Endometrial microvascular endothelial cells (primary cell): ENCODE measurements around the gene NLGN1. TPM values are rescaled to one million over a fixed set of nuclear protein-coding genes. Genes with fewer than 3 reads are reported as not detected.

Experiments used
- in situ Hi-C: cut with HindIII; loops from 2 replicates; pipeline ENCODE4 v1.10.0; 2017; ENCODE audit warnings: low sequenced_read_pairs, low pct_unique_long_range_greater_than_20kb; ENCODE audit errors: inconsistent ontology term
- total RNA-seq: library from RNA; depleted of rRNA; stranded (reverse); fragments of >200 nt; gene quantifications from one replicate; pipeline ENCODE4 v1.2.3, GENCODE V29; 2015; ENCODE audit errors: inconsistent ontology term

Gene NLGN1
- total RNA-seq, 1 donor from 2014 or later = 10.3 TPM

DNA sequence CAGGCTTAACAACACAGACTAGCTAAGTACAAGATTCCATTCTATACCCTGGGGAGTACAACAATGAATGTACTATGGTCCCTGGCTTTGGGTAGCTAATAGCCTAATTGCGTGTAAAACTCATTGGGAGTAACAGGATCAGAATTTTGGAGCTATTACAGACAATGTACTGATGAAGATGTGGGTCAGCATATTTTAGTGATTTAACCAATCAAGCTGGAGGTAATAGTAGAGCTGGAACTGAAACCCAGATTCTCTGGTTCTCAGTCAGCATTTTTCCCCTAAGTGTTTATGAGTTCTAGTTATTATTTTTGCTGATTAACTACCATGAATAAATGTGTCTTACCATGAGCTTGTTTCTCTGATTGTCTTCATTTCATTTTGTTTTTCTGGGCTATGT lies 578.7 kb downstream of the NLGN1 start:
- in situ Hi-C loops = no loop called here

DNA sequence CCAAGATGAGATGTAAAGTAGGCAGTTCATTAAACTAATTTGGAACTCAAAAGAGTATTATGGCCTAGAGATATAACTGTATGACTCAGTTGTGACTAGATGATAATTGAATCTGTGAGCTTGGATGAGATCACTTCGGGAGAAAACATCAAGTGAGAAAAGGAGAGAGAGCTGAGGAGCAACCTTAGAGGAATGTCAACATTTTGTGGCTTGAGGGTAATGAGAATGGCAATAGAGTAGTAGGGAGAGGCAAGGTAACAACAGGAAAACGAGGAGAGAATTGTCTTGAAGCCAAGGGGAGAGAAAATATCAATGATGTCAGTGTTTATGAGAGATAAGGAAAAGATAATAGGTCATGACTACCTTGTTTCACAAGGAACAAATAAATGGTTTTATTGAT lies 580.2 kb downstream of the NLGN1 start:
- in situ Hi-C loops = no loop called here

DNA sequence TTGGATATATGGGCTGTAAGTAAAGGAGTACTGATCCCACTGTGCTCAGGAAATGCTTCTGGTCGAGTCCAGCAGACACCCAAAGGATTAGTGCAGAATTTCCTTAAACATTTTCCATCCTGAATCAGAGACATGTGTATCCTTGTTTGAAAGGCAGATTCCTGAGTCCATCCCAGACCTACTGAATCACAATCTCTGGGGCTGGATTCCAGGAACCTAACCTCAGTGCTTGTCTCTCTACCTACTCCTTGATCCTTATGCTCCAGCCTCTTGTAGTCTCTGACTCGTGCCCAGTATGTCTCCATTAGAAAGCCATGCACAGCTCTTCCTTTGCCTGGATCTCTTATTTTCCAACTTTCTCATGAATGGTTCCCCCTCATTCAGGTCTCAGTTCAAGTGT lies 585.8 kb downstream of the NLGN1 start:
- in situ Hi-C loops = no loop called here

DNA sequence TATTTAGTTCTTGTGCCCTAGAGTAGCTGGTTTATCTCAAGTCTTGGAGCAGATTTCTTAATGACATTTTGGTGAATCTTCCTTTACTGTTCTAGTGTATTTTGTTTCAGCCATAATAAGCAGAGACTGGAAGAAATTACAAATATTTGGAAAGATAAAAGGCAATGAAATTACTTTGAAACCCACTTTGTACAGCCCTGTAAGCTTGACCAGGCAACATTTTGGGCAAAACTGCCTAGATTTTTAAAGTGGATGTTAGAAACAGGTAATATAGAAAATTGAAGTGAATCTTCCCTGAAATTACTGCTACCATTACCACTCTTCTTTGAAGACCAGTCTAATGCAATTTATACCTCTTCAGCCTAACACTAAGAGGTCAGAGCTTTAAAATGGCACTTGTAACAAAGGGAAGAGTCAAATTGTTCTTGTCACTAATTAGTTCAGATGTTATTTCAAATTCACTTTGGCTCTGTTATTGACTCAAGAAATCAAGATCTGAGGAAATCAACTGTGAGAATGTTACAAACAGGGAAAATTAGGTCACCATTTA lies 589.4 kb downstream of the NLGN1 start:
- in situ Hi-C loops = no loop called here

DNA sequence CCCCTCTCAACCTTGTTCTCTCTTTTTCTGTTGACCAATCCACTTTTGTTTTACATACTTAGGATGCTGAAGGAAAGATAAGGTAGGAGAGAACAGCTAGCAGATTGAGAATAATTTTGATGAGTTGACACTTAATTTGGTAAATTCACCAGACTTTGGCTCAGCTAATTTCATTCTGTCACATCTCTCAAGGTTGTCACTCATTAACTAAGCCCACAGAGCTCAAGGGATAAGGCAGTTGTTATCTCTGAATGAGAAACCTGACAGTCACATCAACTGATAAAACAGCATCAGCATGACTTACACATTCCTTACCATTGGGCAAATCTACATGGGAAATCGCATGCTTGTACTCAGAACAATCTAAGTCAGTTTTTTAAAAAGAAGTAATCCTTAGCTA lies 591.4 kb downstream of the NLGN1 start:
- in situ Hi-C loops = no loop called here

GRCh38 chr3:173992416-173992815 lies 594.9 kb downstream of the NLGN1 start:
- in situ Hi-C loops = no loop called here

DNA sequence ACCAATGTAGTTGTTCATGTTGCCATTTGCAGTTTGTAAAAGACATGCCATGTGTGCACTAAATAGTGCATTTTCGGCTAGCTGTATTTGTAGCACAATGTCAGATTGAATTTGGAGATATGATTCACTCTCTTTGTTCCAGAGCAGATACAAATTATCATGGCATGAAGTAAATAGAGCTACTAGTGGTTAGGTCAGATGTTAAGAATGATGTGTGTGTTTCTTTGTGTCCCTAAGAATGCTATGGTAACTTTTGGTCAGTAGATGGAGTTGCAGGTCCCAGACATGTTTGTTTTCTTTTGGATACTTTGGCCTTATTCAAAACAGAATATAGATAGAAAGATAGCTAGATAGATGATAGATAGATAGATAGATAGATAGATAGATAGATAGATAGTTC lies 595.8 kb downstream of the NLGN1 start:
- in situ Hi-C loops = no loop called here

GRCh38 chr3:174000675-174001074 lies 603.1 kb downstream of the NLGN1 start:
- in situ Hi-C loops = no loop called here

DNA sequence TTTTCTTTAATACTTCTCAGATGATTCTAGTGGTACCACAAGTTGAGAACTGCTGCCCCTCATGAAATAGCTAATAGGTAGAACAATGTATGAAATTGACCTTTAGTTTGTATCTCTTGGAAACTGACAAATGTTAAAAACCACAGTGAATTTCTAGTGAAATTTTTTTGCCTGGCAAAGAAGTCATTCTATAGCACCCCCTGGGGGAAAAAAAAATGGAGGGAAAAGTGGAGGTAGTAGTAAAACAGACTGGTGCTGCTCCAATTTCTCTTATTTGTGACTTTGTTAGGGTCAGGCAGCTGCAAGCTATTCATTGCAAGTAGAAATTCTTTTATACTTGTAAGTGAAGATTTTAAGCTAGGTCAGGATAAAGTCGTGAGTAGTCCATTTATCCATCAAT lies 605.0 kb downstream of the NLGN1 start:
- in situ Hi-C loops = no loop called here

GRCh38 chr3:174010907-174011306 lies 613.4 kb downstream of the NLGN1 start:
- in situ Hi-C loops = no loop called here

DNA sequence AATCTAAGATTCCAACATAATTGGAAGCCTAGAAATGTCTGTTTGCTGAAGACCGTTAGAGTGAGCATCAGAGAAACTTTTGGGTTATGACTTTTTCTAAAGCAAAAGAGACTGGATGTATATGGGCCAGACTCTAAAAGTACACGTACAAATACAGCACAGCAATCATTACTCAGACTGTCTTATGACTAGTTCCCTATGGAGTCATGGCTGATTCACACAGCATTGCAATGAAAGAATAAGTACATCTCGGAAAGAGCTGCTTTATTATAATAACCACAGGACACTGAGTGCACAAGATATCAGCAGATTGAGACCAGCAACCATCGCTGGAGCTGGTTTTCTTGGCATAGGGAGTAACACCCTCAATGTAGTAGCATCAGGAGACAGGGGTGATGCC lies 618.6 kb downstream of the NLGN1 start:
- in situ Hi-C loops = no loop called here

DNA sequence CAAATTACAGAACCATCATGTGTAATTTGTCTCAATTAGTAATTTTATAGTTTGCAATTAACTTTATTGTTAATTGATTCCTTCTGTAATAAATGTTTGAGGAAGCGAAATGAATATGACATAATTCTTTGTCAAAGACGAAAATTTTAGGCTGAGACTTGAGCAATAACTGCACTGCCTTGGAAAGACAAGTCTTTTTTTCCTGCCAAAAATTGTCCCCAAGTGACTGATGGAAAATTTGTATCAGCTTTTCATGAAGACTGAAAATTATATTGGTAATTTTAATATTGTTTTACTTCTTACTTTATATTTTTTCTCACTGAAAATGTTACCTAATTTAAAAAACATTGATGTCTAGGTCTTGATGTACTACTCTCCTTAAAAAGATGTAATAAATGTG lies 622.6 kb downstream of the NLGN1 start:
- in situ Hi-C loops = no loop called here

GRCh38 chr3:174023421-174023820 lies 625.9 kb downstream of the NLGN1 start:
- in situ Hi-C loops = no loop called here

GRCh38 chr3:174028673-174029072 lies 631.1 kb downstream of the NLGN1 start:
- in situ Hi-C loops = no loop called here

DNA sequence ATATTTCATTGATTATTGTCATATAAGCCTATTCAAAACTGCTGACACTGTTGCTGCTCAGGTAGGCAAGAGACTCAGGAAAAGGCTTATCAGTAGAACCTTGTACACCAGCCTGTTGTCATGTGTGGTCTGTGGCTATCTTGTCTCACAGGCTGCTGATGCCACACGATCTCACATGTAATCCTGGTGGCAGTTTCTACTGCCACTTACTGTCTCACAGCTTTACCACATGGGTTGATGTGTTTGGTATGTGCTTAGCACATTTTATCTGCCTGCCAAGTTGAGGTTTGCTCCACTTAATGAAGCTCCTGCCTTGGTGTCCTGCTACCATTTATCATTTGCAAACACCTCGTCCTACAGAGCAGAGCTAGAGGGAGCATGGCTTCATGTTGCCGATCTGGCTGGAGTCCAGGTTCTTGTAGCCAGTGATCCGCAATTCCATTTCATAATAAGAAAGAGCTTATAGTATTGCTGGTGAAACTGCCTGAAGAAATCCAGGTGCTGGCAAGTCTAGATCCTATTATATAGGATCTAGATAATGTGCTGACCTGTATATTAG lies 637.9 kb downstream of the NLGN1 start:
- in situ Hi-C loops = no loop called here

DNA sequence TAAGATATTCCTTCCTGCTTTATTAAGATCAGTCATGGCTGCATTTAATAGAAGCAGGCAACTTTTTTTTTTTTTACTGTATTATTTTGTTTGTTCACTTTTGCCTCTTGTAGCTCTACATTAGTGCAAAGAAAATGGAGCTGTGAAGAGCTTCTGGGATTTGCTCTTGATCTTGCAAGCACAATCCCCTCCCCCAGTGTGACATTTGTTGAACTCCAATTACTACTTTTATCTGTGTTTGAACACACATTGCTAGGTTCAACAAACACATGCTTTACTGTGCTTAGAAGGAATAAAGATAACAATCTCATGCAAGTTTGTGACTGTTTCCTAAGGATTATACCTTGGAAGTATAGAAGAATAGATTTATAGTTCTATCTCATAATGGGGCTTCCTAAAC lies 648.8 kb downstream of the NLGN1 start:
- in situ Hi-C loops = no loop called here

GRCh38 chr3:174049472-174049871 lies 651.9 kb downstream of the NLGN1 start:
- in situ Hi-C loops = no loop called here

DNA sequence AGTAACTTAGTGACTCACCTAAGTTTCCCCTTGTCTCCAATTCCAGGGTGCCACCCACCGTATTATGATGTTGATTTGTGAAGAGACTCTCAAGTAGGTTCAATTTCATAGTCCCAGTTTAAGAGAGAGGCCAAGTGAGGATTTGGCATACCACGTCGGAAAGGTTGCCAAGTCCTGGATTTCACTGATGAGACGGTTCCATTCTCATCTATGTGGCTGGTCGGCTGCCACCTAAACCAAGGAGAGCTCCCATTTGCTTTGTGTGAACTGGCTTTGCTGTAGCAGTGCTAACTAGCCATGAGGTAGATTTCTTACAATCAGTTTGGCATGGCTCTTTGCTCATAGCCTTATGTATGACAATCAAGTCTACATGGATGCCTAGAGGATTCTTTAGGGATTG lies 653.6 kb downstream of the NLGN1 start:
- in situ Hi-C loops = no loop called here

GRCh38 chr3:174058804-174059203 lies 661.3 kb downstream of the NLGN1 start:
- in situ Hi-C loops = no loop called here

DNA sequence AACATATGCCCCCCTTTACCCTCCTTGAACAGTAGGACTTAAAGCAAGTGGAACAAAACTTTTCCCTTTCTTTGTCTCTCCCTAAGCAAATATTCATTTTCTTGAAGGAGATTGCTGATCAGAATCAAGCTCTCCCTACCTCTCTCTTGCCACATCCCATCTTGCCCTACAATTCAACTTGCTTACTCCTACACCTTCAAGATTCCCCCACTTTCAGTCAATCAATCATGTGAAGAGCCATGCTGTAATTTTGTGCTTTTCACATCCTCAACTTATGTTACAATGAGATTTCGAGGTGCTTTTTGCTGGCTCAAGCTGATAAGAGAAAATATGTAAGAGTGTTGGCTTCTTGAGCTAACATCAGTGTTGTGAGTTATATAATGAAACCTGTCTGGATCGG lies 662.9 kb downstream of the NLGN1 start:
- in situ Hi-C loops = no loop called here

GRCh38 chr3:174061162-174061561 lies 663.6 kb downstream of the NLGN1 start:
- in situ Hi-C loops = no loop called here
